ENCODE results near the gene SPAG4. TPM values are rescaled to one million over a fixed set of nuclear protein-coding genes. Genes with fewer than 3 reads are reported as not detected.

SPAG4 gene
- polyA plus RNA-seq, 1 donor, result 1.5 TPM

DNA sequence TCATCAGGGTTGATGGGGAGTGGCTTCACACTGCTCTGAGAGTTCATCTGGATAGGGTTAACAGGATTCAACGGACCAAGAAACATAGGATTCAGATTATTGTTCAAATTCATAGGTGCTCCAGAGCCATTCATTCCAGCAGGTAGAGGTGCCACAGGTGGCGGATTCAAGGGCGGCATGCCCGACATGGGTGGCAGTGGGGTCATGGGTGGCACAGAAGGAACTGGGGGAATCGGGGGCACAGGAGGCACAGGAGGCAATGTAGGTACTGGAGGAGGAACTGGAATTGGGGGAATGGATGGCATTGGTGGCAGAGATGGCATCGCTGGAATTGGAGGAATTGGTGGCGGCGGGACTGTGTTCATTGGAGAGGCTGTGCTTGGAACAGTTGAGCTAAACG, 38.8 kb downstream of the SPAG4 start:
- WGBS (ENCODE audit: insufficient coverage, low lambda C conversion rate), result 100% methylated on average over 3 of the region's 9 CpGs
- H3K4me3 ChIP-seq (ENCODE audit: low read length), result no peak overlapping the region
- H3K27me3 ChIP-seq (ENCODE audit: control insufficient read depth, insufficient read depth, low read length), result no peaks in the 10 kb centered on the region
- H3K36me3 ChIP-seq (ENCODE audit: control insufficient read depth, insufficient read depth, low read length), result peaks cover 29% of the 10 kb centered on the region
- H3K27ac ChIP-seq (ENCODE audit: low read length), result no peak overlapping the region
- no peaks in the 10 kb centered on the region for H3K4me1 ChIP-seq (ENCODE audit: control insufficient read depth, insufficient read depth, low read length)
- no peak for DNase-seq
- H3K9me3 ChIP-seq (ENCODE audit: control insufficient read depth, low read depth, low read length), result no peaks in the 10 kb centered on the region

DNA sequence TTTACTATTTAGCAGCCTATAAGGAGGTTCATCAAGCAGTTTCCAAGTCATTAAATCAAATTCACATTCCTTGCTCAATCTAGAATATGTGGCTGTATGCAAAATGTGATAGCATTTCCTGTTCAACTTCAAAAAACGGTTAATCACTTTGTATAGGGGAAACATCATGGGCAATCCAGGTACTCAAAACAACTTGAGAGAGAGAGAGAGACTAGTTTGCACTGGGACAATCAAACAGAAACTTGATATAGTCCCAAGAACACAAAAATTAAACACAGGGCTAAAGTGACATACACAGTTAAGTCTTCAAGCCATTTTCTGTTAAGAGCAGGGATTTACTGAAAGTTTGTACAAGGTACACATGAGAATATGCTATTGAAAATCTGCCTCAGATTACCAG, 41.6 kb downstream of the SPAG4 start:
- Histone ChIP-seq H3K4me1 (ENCODE audit: control insufficient read depth, insufficient read depth, low read length) (peaks cover 4% of the 10 kb centered on the region), H3K36me3 (ENCODE audit: control insufficient read depth, insufficient read depth, low read length) (peaks cover 29% of the 10 kb centered on the region), H3K27ac (ENCODE audit: low read length) (no peak overlapping the region), H3K27me3 (ENCODE audit: control insufficient read depth, insufficient read depth, low read length) (no peaks in the 10 kb centered on the region), H3K9me3 (ENCODE audit: control insufficient read depth, low read depth, low read length) (no peaks in the 10 kb centered on the region), H3K4me3 (ENCODE audit: low read length) (no peak overlapping the region)
- WGBS (ENCODE audit: insufficient coverage, low lambda C conversion rate), result no CpG with 5 or more reads among the region's 1 CpG
- no peak for DNase-seq

DNA sequence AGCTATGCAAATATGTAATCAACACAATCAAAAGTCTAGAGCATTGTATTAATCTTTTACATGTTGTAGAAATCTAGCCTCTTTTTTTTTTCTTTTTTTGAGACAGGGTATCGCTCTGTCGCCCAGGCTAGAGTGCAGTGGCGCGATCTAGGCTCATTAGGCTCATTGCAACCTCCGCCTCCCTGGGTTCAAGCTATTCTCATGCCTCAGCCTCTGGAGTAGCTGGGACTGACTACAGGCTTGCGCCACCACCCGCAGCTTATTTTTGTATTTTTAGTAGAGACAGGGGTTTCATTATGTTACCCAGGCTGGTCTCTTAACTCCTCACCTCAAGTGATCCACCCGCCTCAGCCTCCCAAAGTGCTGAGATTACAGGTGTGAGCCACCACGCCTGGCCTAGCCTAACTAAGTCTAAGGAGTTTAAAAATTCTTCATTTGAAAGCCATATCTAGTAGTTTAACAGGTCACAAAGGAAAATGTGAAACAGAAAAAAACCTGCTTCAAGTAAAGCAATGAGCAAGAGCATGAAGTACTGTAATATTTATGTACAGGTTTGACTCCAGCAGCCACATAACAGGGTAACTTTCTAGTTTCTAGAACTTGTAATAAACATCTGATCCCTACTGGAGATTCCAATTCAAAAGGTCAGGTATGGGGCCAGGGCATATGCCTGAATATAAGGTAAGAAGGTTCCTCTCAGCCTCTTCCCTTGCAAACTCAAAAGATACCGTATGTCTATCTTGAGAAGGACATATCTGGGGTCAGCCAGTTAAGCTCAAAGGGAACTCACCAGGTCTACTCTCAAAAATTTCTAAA, 44.7 kb downstream of the SPAG4 start:
- no peaks in the 10 kb centered on the region for H3K27me3 ChIP-seq (ENCODE audit: control insufficient read depth, insufficient read depth, low read length)
- H3K4me3 ChIP-seq (ENCODE audit: low read length), result no peak overlapping the region
- H3K27ac ChIP-seq (ENCODE audit: low read length), result no peak overlapping the region
- H3K36me3 ChIP-seq (ENCODE audit: control insufficient read depth, insufficient read depth, low read length), result peaks cover under 1% of the 10 kb centered on the region
- DNase-seq, result no peak
- H3K9me3 ChIP-seq (ENCODE audit: control insufficient read depth, low read depth, low read length), result peaks cover 3% of the 10 kb centered on the region
- WGBS (ENCODE audit: insufficient coverage, low lambda C conversion rate), result no CpG with 5 or more reads among the region's 10 CpGs
- H3K4me1 ChIP-seq (ENCODE audit: control insufficient read depth, insufficient read depth, low read length), result peaks cover 4% of the 10 kb centered on the region

- H3K4me3 ChIP-seq (ENCODE audit: low read length), result no peak overlapping the region
- H3K36me3 ChIP-seq (ENCODE audit: control insufficient read depth, insufficient read depth, low read length), result no peaks in the 10 kb centered on the region
- peaks cover 4% of the 10 kb centered on the region for H3K4me1 ChIP-seq (ENCODE audit: control insufficient read depth, insufficient read depth, low read length)
- no peak overlapping the region for H3K27ac ChIP-seq (ENCODE audit: low read length)
- no peaks in the 10 kb centered on the region for H3K27me3 ChIP-seq (ENCODE audit: control insufficient read depth, insufficient read depth, low read length)
- WGBS (ENCODE audit: insufficient coverage, low lambda C conversion rate), result 100% methylated on average over 1 of the region's 2 CpGs
- no peak for DNase-seq
- H3K9me3 ChIP-seq (ENCODE audit: control insufficient read depth, low read depth, low read length), result peaks cover 3% of the 10 kb centered on the region
Observed at GRCh38 chr20:35661053-35661452, 45.4 kb downstream of the SPAG4 start.

GRCh38 chr20:35661908-35662307, 46.3 kb downstream of the SPAG4 start:
- Histone ChIP-seq H3K4me1 (ENCODE audit: control insufficient read depth, insufficient read depth, low read length) (peaks cover 4% of the 10 kb centered on the region), H3K4me3 (ENCODE audit: low read length) (no peak overlapping the region), H3K27me3 (ENCODE audit: control insufficient read depth, insufficient read depth, low read length) (no peaks in the 10 kb centered on the region), H3K9me3 (ENCODE audit: control insufficient read depth, low read depth, low read length) (peaks cover 3% of the 10 kb centered on the region), H3K36me3 (ENCODE audit: control insufficient read depth, insufficient read depth, low read length) (no peaks in the 10 kb centered on the region), H3K27ac (ENCODE audit: low read length) (no peak overlapping the region)
- DNase-seq, result no peak
- 17% methylated on average over 2 of the region's 3 CpGs for WGBS (ENCODE audit: insufficient coverage, low lambda C conversion rate)

DNA sequence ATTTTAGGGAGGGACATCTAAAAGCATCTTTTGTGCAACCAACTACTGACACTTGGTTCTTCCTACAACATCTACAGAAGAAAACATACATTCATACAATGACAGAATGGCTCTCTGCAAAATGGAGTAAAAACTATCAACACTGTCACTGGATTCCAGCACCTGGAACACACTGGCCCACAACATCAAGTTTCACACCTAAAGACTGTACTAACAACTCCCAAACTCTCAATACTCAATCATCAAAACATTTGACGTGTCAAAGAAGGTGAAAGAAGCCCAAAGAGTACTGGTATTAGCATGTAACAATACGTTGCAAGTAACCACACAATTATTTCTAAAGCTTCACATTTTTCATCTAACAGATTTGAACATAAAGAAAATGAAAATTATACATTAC, 46.9 kb downstream of the SPAG4 start:
- no peaks in the 10 kb centered on the region for H3K36me3 ChIP-seq (ENCODE audit: control insufficient read depth, insufficient read depth, low read length)
- WGBS (ENCODE audit: insufficient coverage, low lambda C conversion rate), result no CpG with 5 or more reads among the region's 2 CpGs
- peak overlapping the region; percentile 82 for H3K4me3 ChIP-seq (ENCODE audit: low read length)
- H3K27ac ChIP-seq (ENCODE audit: low read length), result no peak overlapping the region
- H3K27me3 ChIP-seq (ENCODE audit: control insufficient read depth, insufficient read depth, low read length), result no peaks in the 10 kb centered on the region
- H3K9me3 ChIP-seq (ENCODE audit: control insufficient read depth, low read depth, low read length), result peaks cover 3% of the 10 kb centered on the region
- no peak for DNase-seq
- H3K4me1 ChIP-seq (ENCODE audit: control insufficient read depth, insufficient read depth, low read length), result peaks cover 4% of the 10 kb centered on the region

DNA sequence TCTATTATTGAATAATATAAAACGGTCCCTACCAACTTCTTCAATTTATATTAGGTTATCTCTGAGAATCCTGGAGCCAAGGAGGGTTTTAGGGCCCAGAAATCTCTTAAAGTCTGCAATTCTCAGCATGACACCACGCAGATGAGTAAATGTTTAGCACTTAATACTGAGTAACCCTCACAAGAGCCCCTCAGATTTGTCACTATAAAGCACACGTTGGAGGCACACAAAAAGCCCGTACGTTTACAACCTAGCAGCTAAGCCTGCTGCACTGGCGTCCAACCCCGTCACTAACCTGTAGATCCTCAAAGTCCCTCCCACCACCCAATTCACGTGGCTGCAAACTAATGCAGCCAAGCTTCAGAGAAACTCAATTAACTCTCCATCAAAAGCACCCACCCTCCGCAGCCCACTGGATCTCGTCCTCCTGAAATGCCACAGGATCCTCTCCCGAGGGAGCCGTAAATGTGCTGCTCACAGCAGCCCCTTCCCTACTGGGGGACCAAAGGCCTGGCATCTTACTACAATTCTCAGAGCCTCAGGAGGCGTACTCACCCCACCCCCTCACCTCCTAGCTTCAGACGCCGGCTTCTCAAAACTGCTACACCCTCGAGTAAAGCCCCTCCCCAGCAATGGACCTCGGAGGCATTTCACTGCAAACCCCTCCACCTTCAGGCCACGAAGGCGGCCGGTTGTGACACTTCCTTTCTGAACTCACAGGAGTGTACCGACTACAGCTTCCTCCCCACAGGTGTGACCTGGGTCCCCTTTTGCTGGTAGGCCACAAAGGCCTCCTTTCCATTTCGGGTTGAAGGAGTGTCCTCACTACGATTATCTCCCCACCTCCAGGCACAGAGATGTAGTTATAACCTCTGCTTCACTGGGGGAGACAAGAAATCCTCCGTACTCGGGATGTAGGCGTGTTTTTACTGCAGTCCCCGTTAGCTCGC, 48.2 kb downstream of the SPAG4 start:
- Histone ChIP-seq H3K27me3 (ENCODE audit: control insufficient read depth, insufficient read depth, low read length) (no peaks in the 10 kb centered on the region), H3K27ac (ENCODE audit: low read length) (peak overlapping the region; percentile 97), H3K36me3 (ENCODE audit: control insufficient read depth, insufficient read depth, low read length) (peaks cover 2% of the 10 kb centered on the region), H3K9me3 (ENCODE audit: control insufficient read depth, low read depth, low read length) (peaks cover 3% of the 10 kb centered on the region), H3K4me3 (ENCODE audit: low read length) (peak overlapping the region; percentile 82), H3K4me1 (ENCODE audit: control insufficient read depth, insufficient read depth, low read length) (peaks cover 4% of the 10 kb centered on the region)
- peak; percentile 54 to 74 for DNase-seq
- 0% methylated on average over 1 of the region's 28 CpGs for WGBS (ENCODE audit: insufficient coverage, low lambda C conversion rate)

GRCh38 chr20:35664466-35665206, 49.0 kb downstream of the SPAG4 start, which contains the start of the genes CPNE1 and RBM12:
Gene CPNE1 (minus strand): TSS chr20:35664900. CDS start chr20:35632923, 31,977 bp downstream.
Gene RBM12 (minus strand): TSS chr20:35664900. CDS start chr20:35655322, 9,578 bp downstream.
- H3K4me3 ChIP-seq (ENCODE audit: low read length), result peak within 1 kb of the TSS; percentile 82
- H3K27ac ChIP-seq (ENCODE audit: low read length), result peak within 1 kb of the TSS; percentile 97
- H3K4me1 ChIP-seq (ENCODE audit: control insufficient read depth, insufficient read depth, low read length), result peaks cover 4% of the 10 kb centered on the region
- H3K9me3 ChIP-seq (ENCODE audit: control insufficient read depth, low read depth, low read length), result peaks cover 3% of the 10 kb centered on the region
- WGBS (ENCODE audit: insufficient coverage, low lambda C conversion rate), result no CpG with 5 or more reads among the region's 61 CpGs
- H3K27me3 ChIP-seq (ENCODE audit: control insufficient read depth, insufficient read depth, low read length), result no peaks in the 10 kb centered on the region
- peaks cover 10% of the 10 kb centered on the region for H3K36me3 ChIP-seq (ENCODE audit: control insufficient read depth, insufficient read depth, low read length)
- peak; percentile 94 to 97 for DNase-seq

- Histone ChIP-seq H3K36me3 (ENCODE audit: control insufficient read depth, insufficient read depth, low read length) (peaks cover 21% of the 10 kb centered on the region), H3K4me3 (ENCODE audit: low read length) (no peak overlapping the region), H3K9me3 (ENCODE audit: control insufficient read depth, low read depth, low read length) (peaks cover 3% of the 10 kb centered on the region), H3K27ac (ENCODE audit: low read length) (no peak overlapping the region), H3K27me3 (ENCODE audit: control insufficient read depth, insufficient read depth, low read length) (no peaks in the 10 kb centered on the region), H3K4me1 (ENCODE audit: control insufficient read depth, insufficient read depth, low read length) (peaks cover 4% of the 10 kb centered on the region)
- 82% methylated on average over 2 of the region's 17 CpGs for WGBS (ENCODE audit: insufficient coverage, low lambda C conversion rate)
- DNase-seq, result no peak
Observed at GRCh38 chr20:35665949-35666288, 50.3 kb downstream of the SPAG4 start.

GRCh38 chr20:35669221-35669620, 53.6 kb downstream of the SPAG4 start:
- no peaks in the 10 kb centered on the region for H3K4me1 ChIP-seq (ENCODE audit: control insufficient read depth, insufficient read depth, low read length)
- peaks cover 45% of the 10 kb centered on the region for H3K36me3 ChIP-seq (ENCODE audit: control insufficient read depth, insufficient read depth, low read length)
- DNase-seq, result no peak
- WGBS (ENCODE audit: insufficient coverage, low lambda C conversion rate), result no CpG with 5 or more reads among the region's 5 CpGs
- peaks cover 3% of the 10 kb centered on the region for H3K9me3 ChIP-seq (ENCODE audit: control insufficient read depth, low read depth, low read length)
- no peak overlapping the region for H3K4me3 ChIP-seq (ENCODE audit: low read length)
- H3K27ac ChIP-seq (ENCODE audit: low read length), result no peak overlapping the region
- H3K27me3 ChIP-seq (ENCODE audit: control insufficient read depth, insufficient read depth, low read length), result no peaks in the 10 kb centered on the region

Data from large intestine (tissue), 3 donors.